Endothelial cell of umbilical vein (primary cell): ENCODE data around the gene SPRED1. TPM values are rescaled to one million over a fixed set of nuclear protein-coding genes. Genes with fewer than 3 reads are reported as not detected.

ENCODE experiments used
- BruUV-seq: library from RNA; stranded (reverse); fragments of 400-500 nt; replicated peaks from 2 replicates; lab custom pipeline; 2021; lab: Mats Ljungman, UMichigan
- CTCF ChIA-PET: fragments of 300-600, 350-600 bp; sonication (Branson Sonifier 250); formaldehyde crosslinking; loops from one replicate; lab custom pipeline; 2021; ENCODE audit warnings: antibody characterized with exemption, inconsistent platforms; lab: Charles Lee
- POLR2A ChIA-PET: fragments of 300-600, 350-600 bp; sonication (Branson Sonifier 250); formaldehyde crosslinking; loops from one replicate; lab custom pipeline; 2021; ENCODE audit warnings: antibody characterized with exemption, inconsistent platforms; lab: Charles Lee
- DNase-seq: peaks from one replicate; pipeline ENCODE4 v3.0.0-alpha.2; 2011; ENCODE audit warnings: low read depth, low spot score
- FAIRE-seq: peaks from 2 replicates; lab custom pipeline; 2011; peaks lifted over from hg19 to GRCh38; lab: Jason Lieb, UNC
- H2AFZ ChIP-seq: 2 replicates; pipeline ENCODE4 v1.6.0; 2012; ENCODE audit warnings: low read depth, low read length, control low read depth, inconsistent platforms
- H3K27ac ChIP-seq: 2 replicates; pipeline ENCODE4 v1.5.1; 2011; ENCODE audit warnings: low read depth, mild to moderate bottlenecking, control low read depth, low read length, moderate library complexity; ENCODE audit not compliant: insufficient read depth
- H3K27me3 ChIP-seq, 2 experiments: 2 replicates each; pipeline versions ENCODE4 v1.6.0 to v1.6.1; 2011; ENCODE audit warnings: low read length in 2 of 2, mixed read lengths in 1 of 2; ENCODE audit not compliant: control insufficient read depth in 2 of 2, insufficient read depth in 2 of 2
- H3K36me3 ChIP-seq, 2 experiments: 2 replicates in 1 of 2; 3 replicates in 1 of 2; pipeline ENCODE4 v1.5.1; 2011; ENCODE audit warnings: low read length in 2 of 2, mild to moderate bottlenecking in 1 of 2, moderate library complexity in 1 of 2; ENCODE audit not compliant: control insufficient read depth in 2 of 2, insufficient read depth in 2 of 2; ENCODE audit errors: extremely low read depth in 1 of 2
- H3K4me1 ChIP-seq: 3 replicates; pipeline ENCODE4 v1.5.1; 2011; ENCODE audit warnings: mild to moderate bottlenecking, low read length; ENCODE audit not compliant: control insufficient read depth, insufficient read depth; ENCODE audit errors: extremely low read depth
- H3K4me2 ChIP-seq: 2 replicates; pipeline ENCODE4 v1.6.1; 2011; ENCODE audit warnings: low read length, control low read depth, mixed read lengths; ENCODE audit not compliant: insufficient read depth
- H3K4me3 ChIP-seq, 3 experiments: fragments of 200-600 bp in 1 of 3; sonication (generic), shearing (Covaris generic) in 1 of 3; replicated peaks in 1 of 3; 2 replicates each; pipeline ENCODE4 v1.5.1; 2011 to 2016; ENCODE audit warnings: control low read depth in 3 of 3, low read length in 3 of 3, mild to moderate bottlenecking in 2 of 3, inconsistent platforms in 1 of 3, low read depth in 1 of 3, moderate library complexity in 1 of 3; ENCODE audit not compliant: insufficient read depth in 1 of 3
- H3K79me2 ChIP-seq: 2 replicates; pipeline ENCODE4 v1.6.0; 2012; ENCODE audit warnings: low read length, inconsistent platforms; ENCODE audit not compliant: control insufficient read depth, insufficient read depth
- H3K9ac ChIP-seq: replicated peaks from 2 replicates; pipeline ENCODE3; 2011; ENCODE audit warnings: low read length, control low read depth; ENCODE audit not compliant: insufficient read depth; ENCODE audit errors: extremely low read depth
- H3K9me1 ChIP-seq: replicated peaks from 3 replicates; pipeline ENCODE4 v1.6.0; 2011; ENCODE audit warnings: mild to moderate bottlenecking, low read length; ENCODE audit not compliant: control insufficient read depth, insufficient read depth; ENCODE audit errors: extremely low read depth
- H3K9me3 ChIP-seq: replicated peaks from 2 replicates; pipeline ENCODE4 v1.5.1; 2012; ENCODE audit warnings: low read length, inconsistent platforms; ENCODE audit not compliant: control insufficient read depth, insufficient read depth
- H4K20me1 ChIP-seq: replicated peaks from 2 replicates; pipeline ENCODE3; 2011; ENCODE audit warnings: mild to moderate bottlenecking, low read length; ENCODE audit not compliant: control insufficient read depth, insufficient read depth; ENCODE audit errors: extremely low read depth
- CTCF ChIP-seq, 2 donors: IDR thresholded peaks; 1 replicate in 1 of 2; 2 replicates in 1 of 2; pipeline ENCODE4 v1.5.1; 2011; ENCODE audit warnings: low read length in 2 of 2, mild to moderate bottlenecking in 2 of 2, moderate library complexity in 2 of 2, control low read depth in 1 of 2, inconsistent platforms in 1 of 2, low read depth in 1 of 2; ENCODE audit not compliant: insufficient read depth in 1 of 2; ENCODE audit errors: extremely low read depth in 1 of 2
- EZH2 ChIP-seq: IDR thresholded peaks from 2 replicates; pipeline ENCODE4 v1.6.1; 2012; ENCODE audit warnings: borderline replicate concordance, low read depth, mild to moderate bottlenecking, moderate library complexity, low read length, inconsistent platforms; ENCODE audit not compliant: severe bottlenecking
- FOS ChIP-seq: IDR thresholded peaks from 2 replicates; pipeline ENCODE4 v1.6.1; 2011; ENCODE audit warnings: mild to moderate bottlenecking, low read length, moderate library complexity, borderline replicate concordance; ENCODE audit not compliant: insufficient read depth
- GATA2 ChIP-seq: IDR thresholded peaks from 2 replicates; pipeline ENCODE4 v1.7.0; 2011; ENCODE audit warnings: low read depth, mild to moderate bottlenecking, moderate library complexity, mixed read lengths, low read length; ENCODE audit not compliant: insufficient read length, insufficient read depth
- JUN ChIP-seq: IDR thresholded peaks from 2 replicates; pipeline ENCODE4 v1.6.1; 2011; ENCODE audit warnings: borderline replicate concordance, low read depth; ENCODE audit not compliant: insufficient read length, insufficient read depth
- MYC ChIP-seq: IDR thresholded peaks from one replicate; pipeline ENCODE4 v1.6.1; 2011; ENCODE audit warnings: mild to moderate bottlenecking, low read depth, low read length
- POLR2AphosphoS5 ChIP-seq: IDR thresholded peaks from 2 replicates; pipeline ENCODE4 v1.6.1; 2012; ENCODE audit warnings: low read depth, mild to moderate bottlenecking, control low read depth, low read length, moderate library complexity; ENCODE audit not compliant: insufficient read depth
- dilution Hi-C: fragments of 300-500 bp; cut with MboI; formaldehyde crosslinking; loops from one replicate; pipeline ENCODE4 v1.15.0; 2019; ENCODE audit warnings: low sequenced_read_pairs; ENCODE audit not compliant: extremely low pct_ligation_motif_present
- intact Hi-C: fragments of 100-400 bp; cut with micrococcal nuclease; formaldehyde crosslinking; loops from one replicate; pipeline ENCODE4 v1.10.0; 2022
- polyA plus RNA-seq, 4 experiments: library from polyadenylated mRNA; depleted of rRNA in 3 of 4; stranded (reverse) in 3 of 4; unstranded in 1 of 4; fragments of >200 nt; gene quantifications; 2 replicates each; pipeline versions ENCODE4 v1.2.1 to v1.2.3, GENCODE V29; 2011 to 2012; ENCODE audit warnings: missing spikeins in 1 of 4
- total RNA-seq: library from RNA; stranded (reverse); gene quantifications from 2 replicates; pipeline ENCODE4 v1.2.3, GENCODE V29; 2021

The SPRED1 gene
- total and polyA plus RNA-seq, 2 donors (not counting 3 experiments of a cell fraction or from before 2014, with no cell fraction given), result 1.3 to 10.7 TPM

- Histone ChIP-seq H3K36me3 (no peaks in the 10 kb centered on the region), H3K4me3 (no peak overlapping the region), H3K4me1 (no peaks in the 10 kb centered on the region), H3K9ac (no peak overlapping the region), H3K9me1 (no peaks in the 10 kb centered on the region), H3K9me3 (no peaks in the 10 kb centered on the region), H2AFZ (no peak overlapping the region), H3K27me3 (peaks cover 20 to 28% of the 10 kb centered on the region in 2 experiments), H3K4me2 (no peak overlapping the region), H3K27ac (no peak overlapping the region), H4K20me1 (no peaks in the 10 kb centered on the region), H3K79me2 (no peaks in the 10 kb centered on the region)
- intact Hi-C loops (no loop called here), dilution Hi-C loops (no loop called here)
- no peak for TF ChIP-seq FOS
- no peak for TF ChIP-seq POLR2AphosphoS5
- TF ChIP-seq CTCF (IDR thresholded peaks at IDR 0.05; ENCODE audit: extremely low read depth in 1 of 2, insufficient read depth in 1 of 2, low read depth in 1 of 2, low read length in 2 of 2), result no peak
- TF ChIP-seq EZH2, result no peak
- no peak for TF ChIP-seq MYC
- no peak for TF ChIP-seq JUN
- no peak for TF ChIP-seq GATA2
- CTCF ChIA-PET, result no interaction called here
- BruUV-seq, result no TSS peak
- FAIRE-seq, result no peak
- POLR2A ChIA-PET, result interaction anchor here (0.6 kb wide), 1 partner anchor 34 kb away, joined by 3 read pairs; no protein-coding TSS in a partner anchor
- DNase-seq, result no peak
These were observed 39.3 kb upstream of the SPRED1 start for GRCh38 chr15:38213356-38213755.
